Measurements from ENCODE around the gene TNC.

DNA sequence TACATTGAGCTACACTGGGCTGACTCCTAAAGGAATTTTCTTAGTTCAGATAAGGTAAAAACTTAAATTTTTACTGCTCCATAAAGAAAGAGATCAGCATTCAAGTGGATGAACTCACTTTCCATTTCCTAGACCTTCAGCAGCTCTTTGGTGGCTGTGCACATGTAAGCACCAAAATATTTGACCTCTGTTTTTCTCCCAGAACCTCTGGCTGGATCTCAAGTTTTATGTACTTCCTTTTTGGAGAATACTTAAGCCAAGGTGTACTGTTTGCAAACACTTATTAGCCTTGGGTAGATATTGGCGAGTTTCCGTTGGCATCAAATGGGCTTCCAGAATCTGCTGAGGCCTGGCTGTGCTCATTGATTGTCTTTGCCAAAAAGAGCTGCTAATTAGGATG lies 10.3 kb downstream of the TNC start:
- TF ChIP-seq, protein P1, sequence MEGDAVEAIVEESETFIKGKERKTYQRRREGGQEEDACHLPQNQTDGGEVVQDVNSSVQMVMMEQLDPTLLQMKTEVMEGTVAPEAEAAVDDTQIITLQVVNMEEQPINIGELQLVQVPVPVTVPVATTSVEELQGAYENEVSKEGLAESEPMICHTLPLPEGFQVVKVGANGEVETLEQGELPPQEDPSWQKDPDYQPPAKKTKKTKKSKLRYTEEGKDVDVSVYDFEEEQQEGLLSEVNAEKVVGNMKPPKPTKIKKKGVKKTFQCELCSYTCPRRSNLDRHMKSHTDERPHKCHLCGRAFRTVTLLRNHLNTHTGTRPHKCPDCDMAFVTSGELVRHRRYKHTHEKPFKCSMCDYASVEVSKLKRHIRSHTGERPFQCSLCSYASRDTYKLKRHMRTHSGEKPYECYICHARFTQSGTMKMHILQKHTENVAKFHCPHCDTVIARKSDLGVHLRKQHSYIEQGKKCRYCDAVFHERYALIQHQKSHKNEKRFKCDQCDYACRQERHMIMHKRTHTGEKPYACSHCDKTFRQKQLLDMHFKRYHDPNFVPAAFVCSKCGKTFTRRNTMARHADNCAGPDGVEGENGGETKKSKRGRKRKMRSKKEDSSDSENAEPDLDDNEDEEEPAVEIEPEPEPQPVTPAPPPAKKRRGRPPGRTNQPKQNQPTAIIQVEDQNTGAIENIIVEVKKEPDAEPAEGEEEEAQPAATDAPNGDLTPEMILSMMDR (IDR thresholded peaks at IDR 0.05; ENCODE audit: low read length), result no peak
- no peak for TF ChIP-seq EZH2 (optimal IDR thresholded peaks at IDR 0.05; ENCODE audit: low read depth, low read length)
- no peak for TF ChIP-seq EZH2phosphoT487 (IDR thresholded peaks at IDR 0.05; ENCODE audit: low read length)
